H1 (cell line): ENCODE measurements around the gene MIEF2. TPM values are rescaled to one million over a fixed set of nuclear protein-coding genes. Genes with fewer than 3 reads are reported as not detected.

ENCODE experiments used
- CEBPB ChIP-seq: IDR thresholded peaks from 2 replicates; pipeline ENCODE4 v1.6.1; 2012; ENCODE audit warnings: low read depth, low read length
- FOSL1 ChIP-seq: IDR thresholded peaks from 2 replicates; pipeline ENCODE4 v1.6.1; 2011; ENCODE audit warnings: mild to moderate bottlenecking, low read depth, low read length, moderate library complexity; ENCODE audit not compliant: insufficient read depth
- SIRT6 ChIP-seq: IDR thresholded peaks from one replicate; pipeline ENCODE4 v1.7.1; 2012; ENCODE audit warnings: low read length, inconsistent platforms
- polyA plus RNA-seq, 7 experiments: library from polyadenylated mRNA; depleted of rRNA in 3 of 7; stranded (reverse) in 5 of 7; unstranded in 2 of 7; fragments of >200 nt in 5 of 7; fragments of 200-250 nt in 2 of 7; gene quantifications; 1 replicate in 5 of 7; 2 replicates in 1 of 7; 4 replicates in 1 of 7; pipeline versions ENCODE4 v1.2.1 to v1.2.3, GENCODE V29; 2011 to 2013; ENCODE audit warnings: missing spikeins in 2 of 7, mixed read lengths in 2 of 7
- total RNA-seq: library from RNA; stranded (reverse); fragmentation: NEBNext Ultra II Directional; extraction: Animal tissue kit (Norgen Biotek cat#: 25700); gene quantifications from 2 replicates; pipeline ENCODE4 v1.2.1, GENCODE V29; 2021

Gene MIEF2
- total and polyA plus RNA-seq, 2 of the 8 experiments (the other 6 are each of a cell fraction or from before 2014, with no cell fraction given): 9.9 to 24.9 TPM

- no peak for TF ChIP-seq CEBPB
- no peak for TF ChIP-seq SIRT6
- no peak for TF ChIP-seq FOSL1
These were observed 25.5 kb upstream of the MIEF2 start (continued) for GRCh38 chr17:18234853-18235380.
